HCT116 (cell line): ENCODE measurements around the gene STRA8. TPM values are rescaled to one million over a fixed set of nuclear protein-coding genes. Genes with fewer than 3 reads are reported as not detected.
A peak's percentile ranks its signal among the peaks of the same experiment; 100 is the strongest.

Experiments used
- ATAC-seq: fragments of 200-7000 bp; cut with Tn5 transposase; 2 replicates; pipeline ENCODE4 v1.9.1; 2020; ENCODE audit warnings: mild to moderate bottlenecking, moderate library complexity
- BruUV-seq: library from RNA; stranded (reverse); fragments of 400-500 nt; replicated peaks from 2 replicates; lab custom pipeline; 2021; lab: Mats Ljungman, UMichigan
- CTCF ChIA-PET: fragments of 300-600 bp; sonication (Branson Sonifier 250); formaldehyde crosslinking; loops from one replicate; lab custom pipeline; 2021; ENCODE audit warnings: antibody characterized with exemption; lab: Charles Lee
- POLR2A ChIA-PET: fragments of 300-600, 350-600 bp; sonication (Branson Sonifier 250); formaldehyde crosslinking; loops from one replicate; lab custom pipeline; 2021; ENCODE audit warnings: antibody characterized with exemption; lab: Charles Lee
- RAD21 ChIA-PET, 2 experiments: fragments of 300-600 bp; sonication (Branson Sonifier 250); formaldehyde crosslinking; loops; one replicate each; lab custom pipeline; 2023; ENCODE audit warnings: low total read pairs in 2 of 2; ENCODE audit not compliant: uncharacterized antibody in 2 of 2, unreplicated experiment in 2 of 2, low non-redundant PET in 1 of 2; lab: Charles Lee
- DNase-seq: peaks from one replicate; pipeline ENCODE4 v3.0.0-alpha.2; 2010; ENCODE audit warnings: low read depth, low spot score
- H2AFZ ChIP-seq: fragments of 200-600 bp; shearing (Covaris generic), sonication (generic); 2 replicates; pipeline ENCODE4 v1.6.1; 2017; ENCODE audit warnings: low read depth, mixed run types, mixed read lengths, antibody characterized with exemption, low read length; ENCODE audit not compliant: poor library complexity, severe bottlenecking
- H3K27ac ChIP-seq: 2 replicates; pipeline ENCODE4 v1.5.1; 2012; ENCODE audit warnings: low read depth, low read length
- H3K27me3 ChIP-seq: fragments of 200-600 bp; sonication (generic); 2 replicates; pipeline ENCODE4 v1.6.1; 2016; ENCODE audit warnings: mixed run types, low read length, mixed read lengths; ENCODE audit not compliant: insufficient read depth
- H3K36me3 ChIP-seq, 2 experiments: fragments of 200-500 bp in 1 of 2; fragments of 200-600 bp in 1 of 2; sonication (Bioruptor generic) in 1 of 2; sonication (generic) in 1 of 2; 2 replicates each; pipeline versions ENCODE4 v1.5.1 to v1.6.1; 2014 to 2016; ENCODE audit warnings: low read length in 2 of 2, inconsistent platforms in 1 of 2, mixed read lengths in 1 of 2, mixed run types in 1 of 2; ENCODE audit not compliant: insufficient read depth in 2 of 2, control insufficient read depth in 1 of 2
- H3K4me1 ChIP-seq, 2 experiments: fragments of 200-600 bp in 1 of 2; sonication (generic) in 1 of 2; 2 replicates each; pipeline versions ENCODE4 v1.5.1 to v1.6.1; 2012 to 2017; ENCODE audit warnings: low read length in 2 of 2, inconsistent platforms in 1 of 2, mild to moderate bottlenecking in 1 of 2, mixed read lengths in 1 of 2, mixed run types in 1 of 2, moderate library complexity in 1 of 2; ENCODE audit not compliant: insufficient read depth in 2 of 2, control insufficient read depth in 1 of 2
- H3K4me2 ChIP-seq: fragments of 200-600 bp; sonication (generic); 2 replicates; pipeline ENCODE4 v1.6.1; 2017; ENCODE audit warnings: mixed run types, low read length, mixed read lengths
- H3K4me3 ChIP-seq, 2 experiments: fragments of 200-600 bp in 1 of 2; sonication (generic) in 1 of 2; replicated peaks in 1 of 2; 2 replicates each; pipeline ENCODE4 v1.5.1; 2011 to 2016; ENCODE audit warnings: low read length in 2 of 2, control low read depth in 1 of 2, low read depth in 1 of 2, mild to moderate bottlenecking in 1 of 2, mixed read lengths in 1 of 2, mixed run types in 1 of 2
- H3K79me2 ChIP-seq: fragments of 200-600 bp; sonication (generic); 2 replicates; pipeline ENCODE4 v1.6.1; 2017; ENCODE audit warnings: mild to moderate bottlenecking, mixed run types, low read length, moderate library complexity, mixed read lengths; ENCODE audit not compliant: insufficient read depth
- H3K9ac ChIP-seq: fragments of 200-600 bp; sonication (generic); 2 replicates; pipeline ENCODE4 v1.6.1; 2016; ENCODE audit warnings: low read length, mixed read lengths
- H3K9me2 ChIP-seq: fragments of 200-600 bp; sonication (generic), shearing (Covaris generic); 2 replicates; pipeline ENCODE4 v1.6.1; 2017; ENCODE audit warnings: mixed run types, mild to moderate bottlenecking, moderate library complexity; ENCODE audit not compliant: insufficient read depth
- H3K9me3 ChIP-seq, 2 experiments: fragments of 200-500 bp in 1 of 2; fragments of 200-600 bp in 1 of 2; sonication (Bioruptor generic) in 1 of 2; sonication (generic) in 1 of 2; 2 replicates each; pipeline ENCODE4 v1.6.1; 2014 to 2017; ENCODE audit warnings: low read length in 2 of 2, mixed read lengths in 2 of 2, inconsistent platforms in 1 of 2, low read depth in 1 of 2, mild to moderate bottlenecking in 1 of 2, mixed run types in 1 of 2, moderate library complexity in 1 of 2; ENCODE audit not compliant: control insufficient read depth in 1 of 2, insufficient read depth in 1 of 2
- H4K20me1 ChIP-seq: fragments of 200-600 bp; sonication (generic), shearing (Covaris generic); 2 replicates; pipeline ENCODE4 v1.6.1; 2017; ENCODE audit warnings: mixed run types, mild to moderate bottlenecking, moderate library complexity; ENCODE audit not compliant: insufficient read depth
- EGR1 ChIP-seq: IDR thresholded peaks from 2 replicates; pipeline ENCODE4 v1.6.1; 2012; ENCODE audit warnings: low read depth
- EZH2phosphoT487 ChIP-seq: fragments of 200-600 bp; IDR thresholded peaks from 2 replicates; pipeline ENCODE4 v1.6.1; 2018; ENCODE audit warnings: antibody characterized with exemption, borderline replicate concordance
- POLR2A ChIP-seq: IDR thresholded peaks from 2 replicates; pipeline ENCODE4 v1.7.0; 2011; ENCODE audit warnings: borderline replicate concordance; ENCODE audit not compliant: insufficient read depth, insufficient read length; ENCODE audit errors: extremely low read depth
- POLR2AphosphoS5 ChIP-seq: IDR thresholded peaks from 2 replicates; pipeline ENCODE4 v1.6.1; 2011; ENCODE audit warnings: mild to moderate bottlenecking, low read depth, low read length, moderate library complexity
- SIN3A ChIP-seq: IDR thresholded peaks from 2 replicates; pipeline ENCODE4 v1.6.1; 2012; ENCODE audit warnings: low read depth
- TCF7L2 ChIP-seq: IDR thresholded peaks from 2 replicates; pipeline ENCODE4 v1.7.0; 2011; ENCODE audit warnings: borderline replicate concordance, inconsistent platforms; ENCODE audit not compliant: insufficient read depth, insufficient read length; ENCODE audit errors: extremely low read depth
- YY1 ChIP-seq: IDR thresholded peaks from 2 replicates; pipeline ENCODE4 v1.6.1; 2011; ENCODE audit warnings: low read length, low read depth, moderate library complexity, mild to moderate bottlenecking; ENCODE audit not compliant: insufficient replicate concordance; ENCODE audit errors: extremely low read depth
- ZFX ChIP-seq: fragments of 450-650 bp; IDR thresholded peaks from 2 replicates; pipeline ENCODE4 v1.6.1; 2017
- intact Hi-C: fragments of 100-400 bp; cut with micrococcal nuclease; formaldehyde crosslinking; loops from 2 replicates; pipeline ENCODE4 v1.10.0; 2022
- total RNA-seq: library from RNA; stranded (reverse); gene quantifications from one replicate; pipeline ENCODE4 v1.2.1, GENCODE V29; 2021; ENCODE audit not compliant: unreplicated experiment
- TF ChIP-seq, protein P1 (sequence below): IDR thresholded peaks from 2 replicates; pipeline ENCODE4 v1.6.1; 2012
- TF ChIP-seq, protein P2 (sequence below): IDR thresholded peaks from 2 replicates; pipeline ENCODE4 v1.6.1; 2012
- TF ChIP-seq, protein P3 (sequence below), 3 experiments: fragments of 200-600 bp in 1 of 3; sonication (generic) in 1 of 3; IDR thresholded peaks in 2 of 3; conservative IDR thresholded peaks in 1 of 3; 2 replicates each; pipeline ENCODE4 v1.5.1; 2012 to 2017; ENCODE audit warnings: low read depth in 2 of 3, low read length in 2 of 3, antibody characterized with exemption in 1 of 3, borderline replicate concordance in 1 of 3, control low read depth in 1 of 3, mild to moderate bottlenecking in 1 of 3, mixed read lengths in 1 of 3, mixed run types in 1 of 3, moderate library complexity in 1 of 3; ENCODE audit not compliant: insufficient read depth in 1 of 3

Gene STRA8
- total RNA-seq, 1 experiment from 2014 or later: not detected

DNA sequence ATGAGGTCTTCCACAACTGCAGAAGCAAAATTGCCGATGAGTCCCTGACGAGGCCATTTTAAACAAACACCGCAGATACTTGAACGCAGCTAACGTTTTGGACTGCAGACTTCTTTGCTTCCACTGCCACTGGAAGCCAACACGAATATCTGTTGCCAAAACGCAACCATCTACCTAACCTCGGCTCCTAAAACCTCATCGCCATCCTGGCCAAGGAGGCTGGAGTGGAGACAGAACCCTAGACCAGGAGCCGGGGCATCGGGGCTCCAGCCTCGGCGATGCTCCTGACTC, 22.8 kb upstream of the STRA8 start:
- no peak overlapping the region for H2AFZ ChIP-seq
- ChIA-PET POLR2A (no interaction called here), CTCF (interaction anchor here (1.2 kb wide), 1 partner anchor 225 kb away, joined by 3 read pairs; the partner anchor contains the start of gene AGBL3), RAD21 (no interaction called here)
- H3K79me2 ChIP-seq: no peaks in the 10 kb centered on the region
- H3K27ac ChIP-seq: peak overlapping the region; percentile 24; the same call in 1 of the 2 replicates
- H3K9ac ChIP-seq: peak overlapping the region; percentile 73
- H3K4me3 ChIP-seq: peak overlapping the region; percentile 63 to 81
- TF ChIP-seq POLR2A (no peak), SIN3A (0 out of 2 replicates have a peak, but pooled peaks have one; percentile 18), TCF7L2 (no peak)
- TF ChIP-seq, protein P1, sequence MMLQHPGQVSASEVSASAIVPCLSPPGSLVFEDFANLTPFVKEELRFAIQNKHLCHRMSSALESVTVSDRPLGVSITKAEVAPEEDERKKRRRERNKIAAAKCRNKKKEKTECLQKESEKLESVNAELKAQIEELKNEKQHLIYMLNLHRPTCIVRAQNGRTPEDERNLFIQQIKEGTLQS: no peak
- H3K9me2 ChIP-seq: no peaks in the 10 kb centered on the region
- DNase-seq: no peak
- intact Hi-C loops: no loop called here
- no TSS peak for BruUV-seq
- H3K36me3 ChIP-seq: no peaks in the 10 kb centered on the region
- no peaks in the 10 kb centered on the region for H3K9me3 ChIP-seq
- H3K4me1 ChIP-seq: peaks cover 5 to 7% of the 10 kb centered on the region in 2 experiments; a peak in 3 of 4 replicates
- H4K20me1 ChIP-seq: no peaks in the 10 kb centered on the region
- H3K4me2 ChIP-seq: peak overlapping the region; percentile 91
- no peak; the same call in 1 of the 2 replicates for ATAC-seq
- no peaks in the 10 kb centered on the region for H3K27me3 ChIP-seq

DNA sequence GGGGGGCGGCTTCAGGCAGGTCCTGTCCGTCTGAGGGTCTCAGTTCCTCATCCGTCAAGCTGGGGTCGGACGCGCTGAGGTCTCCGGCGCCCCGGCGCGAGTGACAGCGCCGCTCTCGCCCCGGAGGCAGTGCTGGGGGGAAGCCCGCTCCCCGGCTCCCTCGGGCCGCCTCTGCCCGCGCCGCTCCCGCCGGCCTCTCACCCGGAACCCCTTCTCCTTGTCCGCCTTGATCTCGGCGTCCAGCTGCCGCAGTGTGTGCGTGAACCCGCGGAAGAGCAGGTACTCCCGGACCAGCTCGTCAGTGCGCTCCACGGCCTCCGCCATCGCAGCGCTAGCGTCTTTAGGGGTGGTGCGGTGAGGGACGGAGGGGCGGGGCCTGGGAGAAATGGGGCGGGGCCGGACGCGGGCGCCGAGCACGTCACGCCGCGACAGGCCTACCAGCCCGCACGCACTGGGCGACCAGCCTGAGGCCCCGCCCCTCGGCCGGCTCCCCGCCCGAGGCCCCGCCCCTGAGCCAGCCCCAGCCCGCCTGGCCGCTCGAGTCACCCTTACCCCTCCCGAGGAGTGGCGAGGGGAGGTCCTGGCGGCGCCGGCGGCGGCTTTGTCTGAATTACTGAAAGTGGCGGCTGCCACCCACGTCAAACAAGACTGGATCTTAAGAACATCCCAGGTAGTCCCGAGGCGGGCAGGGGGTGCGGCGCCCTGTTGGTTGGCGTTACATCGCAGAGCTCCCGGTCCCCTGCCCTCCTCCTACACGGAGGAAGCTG, 22.3 kb upstream of the STRA8 start, which contains the start of gene WDR91:
TSS of gene WDR91 (minus strand) at position 348 of the 767 bp plus-strand sequence. CDS start at position 324, 24 bp downstream.
- no peaks in the 10 kb centered on the region for H3K9me3 ChIP-seq
- H2AFZ ChIP-seq: peak within 1 kb of the TSS; percentile 9
- POLR2A ChIA-PET: no interaction called here
- peak within 1 kb of the TSS; percentile 73 for H3K9ac ChIP-seq
- TF ChIP-seq ZFX (no peak), POLR2AphosphoS5 (peak; percentile 90), YY1 (peak; percentile 92), TCF7L2 (peak; percentile 63), EGR1 (peak; percentile 56; the same call in 1 of the 2 replicates), SIN3A (peak; percentile 47; the same call in 1 of the 2 replicates), EZH2phosphoT487 (no peak)
- TF ChIP-seq, protein P2, sequence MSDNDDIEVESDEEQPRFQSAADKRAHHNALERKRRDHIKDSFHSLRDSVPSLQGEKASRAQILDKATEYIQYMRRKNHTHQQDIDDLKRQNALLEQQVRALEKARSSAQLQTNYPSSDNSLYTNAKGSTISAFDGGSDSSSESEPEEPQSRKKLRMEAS: peak; percentile 23; the same call in 1 of the 2 replicates
- TF ChIP-seq, protein P3, sequence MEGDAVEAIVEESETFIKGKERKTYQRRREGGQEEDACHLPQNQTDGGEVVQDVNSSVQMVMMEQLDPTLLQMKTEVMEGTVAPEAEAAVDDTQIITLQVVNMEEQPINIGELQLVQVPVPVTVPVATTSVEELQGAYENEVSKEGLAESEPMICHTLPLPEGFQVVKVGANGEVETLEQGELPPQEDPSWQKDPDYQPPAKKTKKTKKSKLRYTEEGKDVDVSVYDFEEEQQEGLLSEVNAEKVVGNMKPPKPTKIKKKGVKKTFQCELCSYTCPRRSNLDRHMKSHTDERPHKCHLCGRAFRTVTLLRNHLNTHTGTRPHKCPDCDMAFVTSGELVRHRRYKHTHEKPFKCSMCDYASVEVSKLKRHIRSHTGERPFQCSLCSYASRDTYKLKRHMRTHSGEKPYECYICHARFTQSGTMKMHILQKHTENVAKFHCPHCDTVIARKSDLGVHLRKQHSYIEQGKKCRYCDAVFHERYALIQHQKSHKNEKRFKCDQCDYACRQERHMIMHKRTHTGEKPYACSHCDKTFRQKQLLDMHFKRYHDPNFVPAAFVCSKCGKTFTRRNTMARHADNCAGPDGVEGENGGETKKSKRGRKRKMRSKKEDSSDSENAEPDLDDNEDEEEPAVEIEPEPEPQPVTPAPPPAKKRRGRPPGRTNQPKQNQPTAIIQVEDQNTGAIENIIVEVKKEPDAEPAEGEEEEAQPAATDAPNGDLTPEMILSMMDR (IDR thresholded peaks at IDR 0.05 in 2 of 3, conservative IDR thresholded peaks at IDR 0.05 in 1 of 3; ENCODE audit: borderline replicate concordance in 1 of 3, insufficient read depth in 1 of 3, low read depth in 2 of 3, low read length in 2 of 3): 0 out of 6 replicates have a peak, but pooled peaks of 1 of the 3 experiments have one; percentile 4
- TF ChIP-seq, all 23 proteins: peak for 7
- H3K27me3 ChIP-seq: no peaks in the 10 kb centered on the region
- no TSS peak for BruUV-seq
- H3K27ac ChIP-seq: peak within 1 kb of the TSS; percentile 24; the same call in 1 of the 2 replicates
- peak within 1 kb of the TSS; percentile 63 to 81 for H3K4me3 ChIP-seq
- no peaks in the 10 kb centered on the region for H4K20me1 ChIP-seq
- RAD21 ChIA-PET: no interaction called here
- peak; percentile 95 for ATAC-seq
- no peaks in the 10 kb centered on the region for H3K79me2 ChIP-seq
- H3K4me1 ChIP-seq: peaks cover 5 to 7% of the 10 kb centered on the region in 2 experiments; a peak in 3 of 4 replicates
- no peaks in the 10 kb centered on the region for H3K9me2 ChIP-seq
- no peaks in the 10 kb centered on the region for H3K36me3 ChIP-seq
- peak within 1 kb of the TSS; percentile 91 for H3K4me2 ChIP-seq
- intact Hi-C loops: no loop called here
- peak; percentile 69 for DNase-seq
- CTCF ChIA-PET: interaction anchor here (1.2 kb wide), 1 partner anchor 225 kb away, joined by 3 read pairs; the partner anchor contains the start of gene AGBL3
